Gastroesophageal sphincter (tissue), 3 donors: ENCODE data around the gene RAD51B.

ENCODE experiments used
- POLR2AphosphoS5 ChIP-seq: sonication (generic); formaldehyde crosslinking; IDR thresholded peaks from one replicate; pipeline ENCODE4 v1.6.1; 2017; ENCODE audit warnings: antibody characterized with exemption
- TF ChIP-seq, protein P1 (sequence below), 4 experiments: fragments of 200-600 bp in 2 of 4; fragments of 450-650 bp in 2 of 4; sonication (generic) in 1 of 4; IDR thresholded peaks; one replicate each; pipeline ENCODE4 v1.5.1; 2017 to 2019; ENCODE audit warnings: antibody characterized with exemption in 4 of 4, mild to moderate bottlenecking in 2 of 4, moderate library complexity in 2 of 4

DNA sequence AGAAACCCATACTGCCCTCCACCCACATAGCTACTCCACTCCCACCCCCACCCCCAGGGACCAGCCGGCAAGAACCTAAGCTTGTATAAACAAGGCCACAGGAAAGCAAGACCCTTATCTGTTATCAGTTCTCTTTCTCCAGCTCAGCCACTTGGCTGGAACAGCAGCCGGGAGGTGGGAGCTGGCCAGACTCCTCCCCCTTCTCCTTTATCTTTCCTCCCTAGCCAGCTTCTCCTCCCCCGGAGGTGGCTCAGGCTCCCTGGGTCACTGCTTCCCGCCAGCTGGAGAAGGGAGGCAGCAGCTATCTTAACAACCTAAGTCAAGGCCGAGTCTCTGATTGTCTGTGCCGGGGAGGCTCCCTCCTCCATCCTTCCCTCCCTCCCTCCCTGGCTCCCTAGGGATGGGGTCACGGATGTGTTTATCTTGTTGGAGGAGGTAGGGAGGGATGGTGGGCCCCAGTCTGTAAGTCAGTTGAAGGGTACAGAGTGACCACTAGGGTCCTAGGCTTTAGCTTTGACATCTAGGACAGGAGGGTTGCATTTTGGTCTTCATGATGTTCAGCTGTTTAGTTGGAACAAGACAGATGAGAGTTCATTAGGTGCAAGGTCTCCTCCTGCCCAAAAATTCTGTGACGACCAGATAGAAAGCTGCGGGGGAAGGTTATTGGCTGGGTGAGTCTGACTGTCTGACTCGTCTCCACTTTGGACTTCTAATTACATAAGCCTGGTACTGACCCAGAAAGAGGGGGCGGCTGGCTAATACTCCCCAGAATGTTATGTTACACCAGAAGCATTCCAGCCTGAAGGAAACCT, 943.6 kb downstream of the RAD51B start:
- TF ChIP-seq, protein P1, sequence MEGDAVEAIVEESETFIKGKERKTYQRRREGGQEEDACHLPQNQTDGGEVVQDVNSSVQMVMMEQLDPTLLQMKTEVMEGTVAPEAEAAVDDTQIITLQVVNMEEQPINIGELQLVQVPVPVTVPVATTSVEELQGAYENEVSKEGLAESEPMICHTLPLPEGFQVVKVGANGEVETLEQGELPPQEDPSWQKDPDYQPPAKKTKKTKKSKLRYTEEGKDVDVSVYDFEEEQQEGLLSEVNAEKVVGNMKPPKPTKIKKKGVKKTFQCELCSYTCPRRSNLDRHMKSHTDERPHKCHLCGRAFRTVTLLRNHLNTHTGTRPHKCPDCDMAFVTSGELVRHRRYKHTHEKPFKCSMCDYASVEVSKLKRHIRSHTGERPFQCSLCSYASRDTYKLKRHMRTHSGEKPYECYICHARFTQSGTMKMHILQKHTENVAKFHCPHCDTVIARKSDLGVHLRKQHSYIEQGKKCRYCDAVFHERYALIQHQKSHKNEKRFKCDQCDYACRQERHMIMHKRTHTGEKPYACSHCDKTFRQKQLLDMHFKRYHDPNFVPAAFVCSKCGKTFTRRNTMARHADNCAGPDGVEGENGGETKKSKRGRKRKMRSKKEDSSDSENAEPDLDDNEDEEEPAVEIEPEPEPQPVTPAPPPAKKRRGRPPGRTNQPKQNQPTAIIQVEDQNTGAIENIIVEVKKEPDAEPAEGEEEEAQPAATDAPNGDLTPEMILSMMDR (IDR thresholded peaks at IDR 0.05), result no peak
- peak; percentile 14 for TF ChIP-seq POLR2AphosphoS5
